Regular cardiac myocyte (primary cell): ENCODE results near the gene SPDYE8. TPM values are rescaled to one million over a fixed set of nuclear protein-coding genes. Genes with fewer than 3 reads are reported as not detected.

Source experiments
- total RNA-seq: library from RNA; depleted of rRNA; stranded (reverse); fragments of >200 nt; gene quantifications from 2 replicates; pipeline ENCODE4 v1.2.3, GENCODE V29; 2014

The SPDYE8 gene, protein sequence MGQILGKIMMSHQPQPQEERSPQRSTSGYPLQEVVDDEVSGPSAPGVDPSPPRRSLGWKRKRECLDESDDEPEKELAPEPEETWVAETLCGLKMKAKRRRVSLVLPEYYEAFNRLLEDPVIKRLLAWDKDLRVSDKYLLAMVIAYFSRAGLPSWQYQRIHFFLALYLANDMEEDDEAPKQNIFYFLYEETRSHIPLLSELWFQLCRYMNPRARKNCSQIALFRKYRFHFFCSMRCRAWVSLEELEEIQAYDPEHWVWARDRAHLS
- not detected in 2 replicates for total RNA-seq

DNA sequence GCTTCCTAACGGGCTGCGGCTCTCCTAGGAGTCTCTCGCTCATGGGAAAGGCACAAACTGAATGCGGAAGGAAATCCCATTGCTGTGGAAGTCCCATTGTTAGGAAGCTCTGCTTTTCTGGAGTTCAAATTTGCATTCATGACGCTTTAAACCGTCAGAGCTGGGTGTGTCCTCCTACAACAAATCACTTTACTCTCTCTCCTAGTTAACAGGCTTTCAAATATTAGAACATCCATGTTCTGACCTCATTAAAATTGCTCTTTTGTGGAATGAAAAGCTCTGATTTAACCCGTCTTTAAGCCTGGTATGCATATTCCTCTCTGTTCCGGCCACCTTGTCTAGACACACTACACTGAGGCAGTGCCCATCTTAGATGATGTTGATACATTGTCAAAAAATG is at the start of gene SPDYE8:
Gene SPDYE8 (minus strand): TSS at position 101 of the 400 bp plus-strand sequence. CDS start 1,800 bp downstream, outside the sequence.

GRCh38 chr7:73057811-73058210 is 28.2 kb upstream of the SPDYE8 start, which contains the start of gene SPDYE11:
Gene SPDYE11, minus strand, starts transcription at chr7:73057911. Its CDS starts 1,800 bp downstream, at chr7:73056111.

Other genes starting within 250 kb of the SPDYE8 start
- gene TYW1B, start 201.6 kb downstream of the SPDYE8 start, total RNA-seq, result 1.9 and 8.5 TPM in 2 replicates
- gene POM121, start 104.7 kb downstream of the SPDYE8 start, total RNA-seq, result 4.2 and 4.4 TPM in 2 replicates
- 0.19 TPM in 1 of 2 replicates, not detected in the other for gene TRIM74, start 60.3 kb downstream of the SPDYE8 start, total RNA-seq
- not detected in 2 replicates for gene SPDYE11, start 28.1 kb upstream of the SPDYE8 start, total RNA-seq
- gene SPDYE9, start 56.3 kb upstream of the SPDYE8 start, total RNA-seq, result not detected in 2 replicates